GM19099 (cell line): ENCODE data around the gene TXNDC9.

Experiments used
- POLR2A ChIP-seq: IDR thresholded peaks from 3 replicates; pipeline ENCODE4 v1.6.1; 2011; ENCODE audit warnings: low read depth; ENCODE audit not compliant: insufficient read length; ENCODE audit errors: extremely low read depth

TXNDC9 gene

DNA sequence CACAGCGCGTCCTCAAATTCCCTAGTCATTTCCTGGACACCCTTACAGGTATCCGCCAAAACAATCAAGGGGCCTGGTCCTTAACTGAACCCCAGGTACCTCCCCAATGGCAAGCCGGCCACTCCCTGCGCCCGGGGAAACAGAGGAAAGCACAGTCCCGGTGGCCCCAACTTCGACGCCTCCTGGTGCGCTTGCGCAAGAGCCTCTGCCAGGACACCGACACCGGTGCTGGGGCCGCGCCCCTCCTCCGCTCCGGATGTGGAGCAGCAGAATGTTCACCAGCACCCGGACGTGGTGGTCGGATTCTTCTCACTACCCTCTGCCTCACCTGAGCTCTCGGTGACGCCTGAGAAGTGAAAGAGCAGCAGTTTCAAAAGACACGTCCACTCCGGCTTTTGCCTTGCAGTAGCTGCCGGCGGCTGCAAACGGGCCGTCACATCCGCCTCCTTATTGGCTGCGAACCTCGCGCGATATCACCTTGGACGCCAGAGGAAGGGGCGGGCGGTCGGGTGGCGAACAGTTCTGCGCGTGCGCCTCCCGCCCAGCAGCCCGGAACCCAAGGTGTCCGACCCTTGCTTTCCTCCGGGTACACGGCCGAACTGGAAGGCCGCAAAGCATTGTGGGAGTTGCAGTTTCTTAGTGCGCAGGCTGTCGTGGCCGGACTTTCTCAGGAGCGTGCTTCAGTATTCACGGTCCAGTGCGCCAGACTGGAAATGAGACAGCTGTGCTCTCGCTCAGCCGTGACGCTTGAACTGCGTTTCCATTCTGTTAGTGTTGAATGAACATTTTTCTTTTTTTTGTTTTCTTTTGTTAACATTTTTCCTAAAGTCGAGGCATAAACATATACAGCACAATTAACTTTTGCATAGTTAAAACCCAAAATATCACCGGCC lies at the start of gene TXNDC9:
Gene TXNDC9, minus strand, starts transcription at position 423 of the 893 bp plus-strand sequence. CDS start 3,123 bp downstream, outside the sequence.
- peak; percentile 97 for TF ChIP-seq POLR2A

DNA sequence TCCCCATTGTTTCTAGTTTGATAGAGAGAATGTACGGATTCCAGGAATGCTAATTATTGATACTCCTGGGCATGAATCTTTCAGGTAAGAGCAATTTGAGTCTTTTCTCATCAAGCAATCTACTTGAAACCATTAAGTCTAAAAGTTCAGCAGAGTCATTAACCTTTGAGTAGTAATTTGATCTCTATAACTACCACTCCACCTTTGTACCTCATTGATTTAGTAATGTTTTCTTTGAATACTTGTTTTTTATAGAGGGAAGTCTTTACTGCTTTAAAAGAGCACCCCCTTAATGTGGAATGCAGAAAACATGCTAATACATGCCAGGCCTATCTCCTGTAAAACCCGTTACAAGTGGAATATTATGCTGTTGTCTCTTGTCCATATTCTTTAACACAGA lies 46.0 kb upstream of the TXNDC9 start:
- TF ChIP-seq POLR2A: no peak

GRCh38 chr2:99380376-99381010 lies 44.4 kb upstream of the TXNDC9 start:
- no peak for TF ChIP-seq POLR2A

GRCh38 chr2:99377879-99378278 lies 41.7 kb upstream of the TXNDC9 start:
- TF ChIP-seq POLR2A: no peak

GRCh38 chr2:99376254-99376864 lies 40.2 kb upstream of the TXNDC9 start:
- no peak for TF ChIP-seq POLR2A

DNA sequence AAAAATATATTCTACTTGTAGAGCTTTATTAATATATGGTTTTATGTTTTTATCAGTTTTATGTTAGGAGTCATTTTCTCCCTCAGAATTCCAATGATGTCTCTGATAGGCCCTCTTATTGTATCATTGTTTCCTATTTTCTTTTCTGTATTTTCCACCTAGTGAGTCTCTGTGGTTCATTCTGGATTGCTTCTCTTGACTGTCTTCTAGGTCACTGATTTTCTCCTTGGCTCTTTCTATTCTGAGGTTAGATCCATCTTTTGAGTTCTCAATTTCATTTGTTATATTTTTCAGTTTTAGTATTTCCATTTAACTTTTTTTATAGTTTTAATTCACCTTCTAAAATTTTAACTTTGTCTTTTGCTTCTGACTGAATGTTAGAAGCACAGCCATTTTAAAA lies 38.6 kb upstream of the TXNDC9 start:
- no peak for TF ChIP-seq POLR2A

DNA sequence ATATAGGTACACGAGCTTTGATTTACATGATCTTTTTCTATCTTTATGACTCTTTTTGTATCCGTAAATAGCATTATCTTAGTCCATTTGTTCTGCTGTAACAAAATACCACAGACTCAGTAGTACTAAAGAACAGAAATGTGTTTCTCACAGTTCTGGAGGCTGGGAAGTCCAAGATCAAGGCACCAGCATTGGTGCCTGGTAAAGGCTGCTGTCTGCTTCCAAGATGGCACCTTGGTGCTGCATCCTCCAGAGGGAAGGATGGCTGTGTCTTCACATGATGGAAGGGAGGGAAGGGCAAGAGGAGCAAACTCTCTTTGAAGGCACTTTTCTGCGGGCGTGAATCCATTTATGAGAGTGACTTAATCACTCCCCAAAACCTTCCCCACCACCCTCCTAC lies 37.0 kb upstream of the TXNDC9 start:
- TF ChIP-seq POLR2A: no peak

DNA sequence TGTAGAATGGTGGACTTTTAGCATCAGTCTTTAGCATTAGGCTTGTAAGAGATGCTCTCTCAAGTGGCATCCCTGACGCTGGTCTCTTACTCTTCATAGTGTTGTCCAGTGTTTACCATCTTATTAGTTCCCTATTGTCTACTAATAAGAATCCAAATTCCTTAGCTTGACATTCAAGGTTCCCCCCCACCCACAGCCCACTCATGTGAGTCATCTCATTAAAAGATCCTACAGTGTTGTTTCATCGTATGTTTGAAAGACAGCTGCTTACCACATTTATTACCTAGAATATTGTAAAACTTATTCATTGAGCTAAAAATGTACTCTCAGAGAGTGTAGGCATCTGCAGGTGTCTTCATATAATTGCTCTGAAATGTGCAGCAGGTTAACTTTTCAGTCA lies 29.5 kb upstream of the TXNDC9 start:
- no peak for TF ChIP-seq POLR2A

DNA sequence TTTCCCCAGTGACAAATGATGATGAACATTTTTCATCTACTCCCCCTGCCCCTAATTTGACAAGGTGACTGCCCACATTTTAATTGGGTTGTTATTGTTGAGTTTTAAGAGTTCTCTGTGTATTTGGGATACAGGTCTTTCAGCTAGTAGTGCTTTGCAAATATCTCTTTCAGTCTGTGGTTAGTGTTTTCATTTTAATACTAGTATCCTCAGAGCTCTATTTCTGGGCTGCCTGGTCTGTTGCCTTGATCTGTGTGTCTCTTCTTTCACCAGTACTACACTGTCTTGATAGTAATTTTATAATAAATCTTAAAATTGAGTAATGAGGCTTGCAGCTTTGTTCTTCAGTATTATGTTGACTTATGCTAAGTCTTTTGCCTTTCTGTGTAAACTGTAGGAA lies 20.7 kb upstream of the TXNDC9 start:
- no peak for TF ChIP-seq POLR2A

DNA sequence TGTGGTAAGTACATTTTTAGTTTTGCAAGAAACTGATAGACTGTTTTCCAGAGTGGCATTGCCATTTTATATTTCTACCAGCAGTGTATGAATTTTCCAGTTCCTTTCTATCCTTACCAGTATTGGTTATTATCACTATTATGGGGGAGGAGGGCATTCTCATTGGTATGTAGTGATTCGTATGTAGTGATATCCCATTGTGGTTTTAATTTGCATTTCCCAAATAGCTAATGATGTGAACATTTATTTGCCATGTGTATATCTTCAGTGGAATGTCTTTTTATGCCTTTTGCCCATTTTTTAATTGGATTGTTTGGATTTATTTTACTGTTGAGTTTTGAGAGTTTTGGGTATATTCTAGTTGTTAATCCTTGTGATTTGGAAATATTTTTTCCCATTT lies 17.9 kb upstream of the TXNDC9 start:
- no peak for TF ChIP-seq POLR2A

DNA sequence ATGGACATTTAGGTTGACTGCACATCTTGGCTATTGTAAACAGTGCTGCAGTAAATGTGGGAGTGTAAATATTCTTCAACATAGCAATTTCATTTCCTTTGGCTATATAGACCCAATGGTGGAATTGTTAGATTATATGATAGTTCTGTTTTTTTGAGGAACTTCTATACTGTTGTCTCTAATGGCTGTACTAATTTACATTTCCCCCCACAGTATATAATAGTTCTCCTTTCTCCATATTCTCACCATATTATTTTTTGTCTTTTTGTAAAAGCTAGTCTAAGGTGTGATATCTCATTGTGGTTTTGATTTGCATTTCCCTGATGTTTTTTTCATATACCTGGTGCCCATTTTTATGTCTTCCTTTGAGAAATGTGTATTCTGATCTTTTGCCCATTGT lies 14.1 kb upstream of the TXNDC9 start:
- TF ChIP-seq POLR2A: no peak

- TF ChIP-seq POLR2A: no peak
Measured at GRCh38 chr2:99348173-99348572, 12.0 kb upstream of the TXNDC9 start.

GRCh38 chr2:99346218-99346617 lies 10.1 kb upstream of the TXNDC9 start:
- TF ChIP-seq POLR2A: no peak

- no peak for TF ChIP-seq POLR2A
Measured at GRCh38 chr2:99342536-99342935, 6.4 kb upstream of the TXNDC9 start.

GRCh38 chr2:99340669-99341236 lies 4.6 kb upstream of the TXNDC9 start:
- TF ChIP-seq POLR2A: no peak

- TF ChIP-seq POLR2A: no peak
Measured at GRCh38 chr2:99338029-99338585, 2.0 kb upstream of the TXNDC9 start.
